GM23248 (cell line): ENCODE data around the gene TEX54. TPM values are rescaled to one million over a fixed set of nuclear protein-coding genes. Genes with fewer than 3 reads are reported as not detected.

ENCODE experiments used
- DNase-seq: peaks from one replicate; pipeline ENCODE4 v3.0.0-alpha.2; 2015
- H2AFZ ChIP-seq: fragments of 200-600 bp; sonication (generic); 2 replicates; pipeline ENCODE4 v1.6.1; 2016; ENCODE audit warnings: antibody characterized with exemption
- H3F3A ChIP-seq: fragments of 200-600 bp; sonication (generic); 2 replicates; pipeline ENCODE4 v1.6.1; 2016; ENCODE audit warnings: mild to moderate bottlenecking, antibody characterized with exemption, mixed run types; ENCODE audit not compliant: insufficient read depth
- H3K27ac ChIP-seq: fragments of 200-600 bp; sonication (generic); 2 replicates; pipeline ENCODE4 v1.5.1; 2016; ENCODE audit warnings: mild to moderate bottlenecking
- H3K27me3 ChIP-seq: fragments of 200-600 bp; sonication (generic); replicated peaks from 2 replicates; pipeline ENCODE4 v1.6.1; 2016; ENCODE audit warnings: mild to moderate bottlenecking; ENCODE audit not compliant: insufficient read depth
- H3K36me3 ChIP-seq: fragments of 200-600 bp; sonication (generic); 2 replicates; pipeline ENCODE4 v1.6.1; 2016; ENCODE audit warnings: low read depth, mild to moderate bottlenecking
- H3K4me1 ChIP-seq: fragments of 200-600 bp; sonication (generic); 2 replicates; pipeline ENCODE4 v1.6.1; 2016; ENCODE audit warnings: mild to moderate bottlenecking; ENCODE audit not compliant: insufficient read depth
- H3K4me2 ChIP-seq: fragments of 200-600 bp; sonication (generic); one replicate; pipeline ENCODE4 v1.6.1; 2016; ENCODE audit warnings: mild to moderate bottlenecking; ENCODE audit not compliant: unreplicated experiment
- H3K4me3 ChIP-seq: fragments of 200-600 bp; sonication (generic); 2 replicates; pipeline ENCODE4 v1.5.1; 2016; ENCODE audit warnings: mild to moderate bottlenecking
- H3K79me2 ChIP-seq: fragments of 200-600 bp; sonication (generic); 2 replicates; pipeline ENCODE4 v1.6.1; 2016; ENCODE audit warnings: mild to moderate bottlenecking; ENCODE audit not compliant: insufficient read depth
- H3K9ac ChIP-seq: fragments of 200-600 bp; sonication (generic); 2 replicates; pipeline ENCODE4 v1.6.1; 2016; ENCODE audit warnings: mild to moderate bottlenecking
- H3K9me2 ChIP-seq: fragments of 200-600 bp; sonication (generic); 2 replicates; pipeline ENCODE4 v1.6.1; 2016; ENCODE audit warnings: mixed run types, mild to moderate bottlenecking, moderate library complexity; ENCODE audit not compliant: insufficient read depth
- H3K9me3 ChIP-seq: fragments of 200-600 bp; sonication (generic); one replicate; pipeline ENCODE4 v1.6.1; 2017; ENCODE audit warnings: low read depth
- H4K20me1 ChIP-seq: fragments of 200-600 bp; sonication (generic); 2 replicates; pipeline ENCODE4 v1.6.0; 2016; ENCODE audit not compliant: insufficient read depth
- EZH2 ChIP-seq: fragments of 200-600 bp; sonication (generic); IDR thresholded peaks from 2 replicates; pipeline ENCODE4 v1.6.1; 2018; ENCODE audit warnings: antibody characterized with exemption, mild to moderate bottlenecking; ENCODE audit not compliant: insufficient read depth, poor library complexity, severe bottlenecking
- EZH2phosphoT487 ChIP-seq: fragments of 200-600 bp; sonication (generic); IDR thresholded peaks from 2 replicates; pipeline ENCODE4 v1.6.1; 2018; ENCODE audit warnings: antibody characterized with exemption, moderate library complexity, mild to moderate bottlenecking, low read depth; ENCODE audit not compliant: insufficient read depth
- WGBS, 2 experiments: methylation state at CpG; one replicate each; pipeline ENCODE4 v1.1.6; 2015 to 2017; ENCODE audit warnings: low lambda C conversion rate in 2 of 2, low coverage in 1 of 2; ENCODE audit errors: missing lambda C conversion rate in 2 of 2; 5-methylcytosine and 5-hydroxymethylcytosine counted together
- in situ Hi-C: fragments of 300-500 bp; cut with MboI; formaldehyde crosslinking; loops from 2 replicates; pipeline ENCODE4 v1.15.0; 2020
- polyA plus RNA-seq: library from polyadenylated mRNA; unstranded; fragments of >200 nt; fragmentation: Nextera tagmentation; extraction: Ambion mirVana; gene quantifications from 2 replicates; pipeline ENCODE4 v1.2.1, GENCODE V29; 2016
- total RNA-seq: library from RNA; depleted of rRNA; stranded (reverse); fragments of >200 nt; shearing (Covaris generic); gene quantifications from 2 replicates; pipeline ENCODE4 v1.2.3, GENCODE V29; 2014

TEX54 gene
- total and polyA plus RNA-seq, 2 experiments from 2014 or later, result 0.44 TPM; not detected in 1

GRCh38 chr11:62792202-62792575, 40.5 kb downstream of the TEX54 start:
- H3K4me3 ChIP-seq, result peak overlapping the region; percentile 82
- H3K9ac ChIP-seq, result peak overlapping the region; percentile 84
- no peaks in the 10 kb centered on the region for H3K27me3 ChIP-seq
- peaks cover 34% of the 10 kb centered on the region for H3K36me3 ChIP-seq
- peaks cover 45% of the 10 kb centered on the region for H3K4me1 ChIP-seq
- peaks cover 40% of the 10 kb centered on the region for H3K79me2 ChIP-seq
- no peak overlapping the region for H2AFZ ChIP-seq
- in situ Hi-C loops, result no loop called here
- H3K9me3 ChIP-seq, result no peaks in the 10 kb centered on the region
- 22 to 29% methylated on average over 10 to 11 of the region's 11 CpGs for WGBS, 2 experiments
- no peaks in the 10 kb centered on the region for H4K20me1 ChIP-seq
- peaks cover 66% of the 10 kb centered on the region for H3F3A ChIP-seq
- TF ChIP-seq EZH2 (no peak), EZH2phosphoT487 (no peak)
- no peak for DNase-seq
- peak overlapping the region; percentile 78 for H3K27ac ChIP-seq
- no peaks in the 10 kb centered on the region for H3K9me2 ChIP-seq
- H3K4me2 ChIP-seq, result peak overlapping the region; percentile 78

- no peaks in the 10 kb centered on the region for H3K9me3 ChIP-seq
- H3F3A ChIP-seq, result peaks cover 62% of the 10 kb centered on the region
- TF ChIP-seq EZH2phosphoT487 (no peak), EZH2 (no peak)
- no peak within 1 kb of the TSS for H2AFZ ChIP-seq
- in situ Hi-C loops, result no loop called here
- 0 to 1% methylated on average over 51 to 57 of the region's 58 CpGs for WGBS, 2 experiments
- peak within 1 kb of the TSS; percentile 84 for H3K9ac ChIP-seq
- H3K4me3 ChIP-seq, result peak within 1 kb of the TSS; percentile 82
- H3K4me2 ChIP-seq, result peak within 1 kb of the TSS; percentile 78
- H3K27me3 ChIP-seq, result no peaks in the 10 kb centered on the region
- peak within 1 kb of the TSS; percentile 78 for H3K27ac ChIP-seq
- peaks cover 40% of the 10 kb centered on the region for H3K79me2 ChIP-seq
- no peaks in the 10 kb centered on the region for H4K20me1 ChIP-seq
- peaks cover 31% of the 10 kb centered on the region for H3K36me3 ChIP-seq
- peak; percentile 95 for DNase-seq
- H3K4me1 ChIP-seq, result peaks cover 45% of the 10 kb centered on the region
- no peaks in the 10 kb centered on the region for H3K9me2 ChIP-seq
Observed at GRCh38 chr11:62791501-62792201, 41.0 kb downstream of the TEX54 start, which contains the start of gene TMEM223. Gene TMEM223, minus strand, starts transcription at chr11:62792006. Its CDS starts 12 bp downstream, at chr11:62791994.

GRCh38 chr11:62789576-62789975, 43.1 kb downstream of the TEX54 start:
- in situ Hi-C loops, result no loop called here
- H3K4me2 ChIP-seq, result no peak overlapping the region

GRCh38 chr11:62788991-62789390, 43.6 kb downstream of the TEX54 start:
- peak overlapping the region; percentile 15; the same call in 1 of the 2 replicates for H3K9ac ChIP-seq
- 72 to 74% methylated on average over 5 of the region's 5 CpGs for WGBS, 2 experiments
- in situ Hi-C loops, result no loop called here
- no peak overlapping the region for H2AFZ ChIP-seq
- no peaks in the 10 kb centered on the region for H4K20me1 ChIP-seq
- no peak for TF ChIP-seq EZH2
- TF ChIP-seq EZH2phosphoT487, result no peak
- peak overlapping the region; percentile 82 for H3K4me2 ChIP-seq
- H3F3A ChIP-seq, result peaks cover 45% of the 10 kb centered on the region
- peaks cover 10% of the 10 kb centered on the region; the same call in 1 of the 2 replicates for H3K36me3 ChIP-seq
- H3K27me3 ChIP-seq, result no peaks in the 10 kb centered on the region
- no peak overlapping the region for H3K4me3 ChIP-seq
- H3K9me3 ChIP-seq, result no peaks in the 10 kb centered on the region
- H3K27ac ChIP-seq, result peak overlapping the region; percentile 95
- H3K79me2 ChIP-seq, result peaks cover 52% of the 10 kb centered on the region
- no peak for DNase-seq
- no peaks in the 10 kb centered on the region for H3K9me2 ChIP-seq
- peaks cover 44% of the 10 kb centered on the region for H3K4me1 ChIP-seq

More at GRCh38 chr11:62789576-62789975, 43.1 kb downstream of the TEX54 start:
- TF ChIP-seq EZH2, result no peak
- no peak for TF ChIP-seq EZH2phosphoT487
- Histone ChIP-seq H2AFZ (no peak overlapping the region), H3K4me1 (peaks cover 48% of the 10 kb centered on the region), H3K4me3 (0 out of 2 replicates have a peak overlapping the region, but pooled peaks have one; percentile 5), H4K20me1 (no peaks in the 10 kb centered on the region), H3K36me3 (peaks cover 11% of the 10 kb centered on the region), H3K27ac (no peak overlapping the region), H3K9me3 (no peaks in the 10 kb centered on the region), H3K27me3 (no peaks in the 10 kb centered on the region), H3F3A (peaks cover 50% of the 10 kb centered on the region), H3K9ac (peak overlapping the region; percentile 84; the same call in 1 of the 2 replicates), H3K9me2 (no peaks in the 10 kb centered on the region), H3K79me2 (peaks cover 52% of the 10 kb centered on the region)
- no peak for DNase-seq
- 58 to 61% methylated on average over 3 of the region's 3 CpGs for whole genome bisulfite sequencing, 2 experiments
